C4-2B (cell line): Measurements from ENCODE around the gene DNAH8.

Experiments
- H3K27ac ChIP-seq: fragments of 450-650 bp; 2 replicates; pipeline ENCODE4 v1.5.1; 2017
- CTCF ChIP-seq: fragments of 450-650 bp; conservative IDR thresholded peaks from 2 replicates; pipeline ENCODE4 v1.5.1; 2017; ENCODE audit warnings: mild to moderate bottlenecking
- ZFX ChIP-seq: fragments of 450-650 bp; IDR thresholded peaks from 2 replicates; pipeline ENCODE4 v1.6.1; 2017

Gene DNAH8

GRCh38 chr6:38715016-38715689 is at the start of gene DNAH8:
Gene DNAH8, plus strand, starts transcription at chr6:38715311. Its CDS starts 7,499 bp downstream, at chr6:38722810.
- H3K27ac ChIP-seq, result no peak within 1 kb of the TSS
- TF ChIP-seq CTCF, result no peak

GRCh38 chr6:38671885-38672467 is 43.1 kb upstream of the DNAH8 start:
- TF ChIP-seq ZFX, result no peak
- peak; percentile 89 for TF ChIP-seq CTCF
- H3K27ac ChIP-seq, result no peak overlapping the region

GRCh38 chr6:38673397-38674165 is 41.5 kb upstream of the DNAH8 start:
- no peak overlapping the region for H3K27ac ChIP-seq
- no peak for TF ChIP-seq ZFX
- TF ChIP-seq CTCF, result no peak

- TF ChIP-seq CTCF, result no peak
- TF ChIP-seq ZFX, result no peak
- no peak overlapping the region for H3K27ac ChIP-seq
Observed at GRCh38 chr6:38676236-38676973, 38.7 kb upstream of the DNAH8 start.

- TF ChIP-seq CTCF (no peak), ZFX (no peak)
- no peak overlapping the region for H3K27ac ChIP-seq
Observed at GRCh38 chr6:38676974-38677544, 38.1 kb upstream of the DNAH8 start.

- TF ChIP-seq ZFX, result no peak
- no peak for TF ChIP-seq CTCF
- H3K27ac ChIP-seq, result no peak overlapping the region
Observed at GRCh38 chr6:38678178-38678760, 36.8 kb upstream of the DNAH8 start.
